ENCODE data around the gene ATP9A. TPM values are rescaled to one million over a fixed set of nuclear protein-coding genes. Genes with fewer than 3 reads are reported as not detected.
A peak's percentile ranks its signal among the peaks of the same experiment; 100 is the strongest.

The ATP9A gene
- total RNA-seq, 1 donor from 2014 or later: 88.1 TPM

GRCh38 chr20:51710361-51710894, 57.8 kb downstream of the ATP9A start:
- H3K27ac Mint-ChIP-seq: peak overlapping the region; percentile 40

DNA sequence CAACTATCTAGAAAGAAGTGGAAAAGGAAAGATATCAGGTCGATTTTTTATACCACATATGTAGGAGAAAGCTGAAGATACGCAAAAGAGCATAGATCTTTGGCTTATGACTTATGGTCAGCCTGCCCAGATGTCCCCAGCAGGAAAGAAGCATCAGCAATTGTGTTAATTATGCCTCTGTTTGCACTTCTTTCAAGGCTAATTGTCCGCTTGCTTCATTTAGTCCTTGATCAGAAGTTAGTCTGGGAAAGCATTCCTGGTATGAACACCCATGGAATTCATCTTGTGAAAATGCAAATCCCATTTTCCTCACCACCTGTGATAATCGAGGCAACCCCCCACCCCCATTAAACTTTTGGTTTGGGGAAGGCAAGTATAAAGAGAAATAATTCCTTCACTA, 62.8 kb downstream of the ATP9A start:
- Mint-ChIP-seq H3K36me3 (ENCODE audit: insufficient read depth) (peaks cover 8% of the 10 kb centered on the region), H3K4me3 (ENCODE audit: low read depth) (no peak overlapping the region), H3K27ac (peak overlapping the region; percentile 95), H3K27me3 (no peaks in the 10 kb centered on the region), H3K9me3 (ENCODE audit: low read depth) (no peaks in the 10 kb centered on the region), H3K4me1 (ENCODE audit: low read depth) (peaks cover 62% of the 10 kb centered on the region)
- DNase-seq (ENCODE audit: low spot score, unreplicated experiment): no peak
- TF ChIP-seq CTCF (IDR thresholded peaks at IDR 0.05; ENCODE audit: unreplicated experiment): no peak

More at GRCh38 chr20:51710361-51710894, 57.8 kb downstream of the ATP9A start:
- Mint-ChIP-seq H3K27me3 (no peaks in the 10 kb centered on the region), H3K4me3 (ENCODE audit: low read depth) (no peak overlapping the region), H3K9me3 (ENCODE audit: low read depth) (no peaks in the 10 kb centered on the region), H3K4me1 (ENCODE audit: low read depth) (peaks cover 44% of the 10 kb centered on the region), H3K36me3 (ENCODE audit: insufficient read depth) (peaks cover 11% of the 10 kb centered on the region)
- no peak for TF ChIP-seq CTCF (IDR thresholded peaks at IDR 0.05; ENCODE audit: unreplicated experiment)
- no peak for DNase-seq (ENCODE audit: low spot score, unreplicated experiment)

DNA sequence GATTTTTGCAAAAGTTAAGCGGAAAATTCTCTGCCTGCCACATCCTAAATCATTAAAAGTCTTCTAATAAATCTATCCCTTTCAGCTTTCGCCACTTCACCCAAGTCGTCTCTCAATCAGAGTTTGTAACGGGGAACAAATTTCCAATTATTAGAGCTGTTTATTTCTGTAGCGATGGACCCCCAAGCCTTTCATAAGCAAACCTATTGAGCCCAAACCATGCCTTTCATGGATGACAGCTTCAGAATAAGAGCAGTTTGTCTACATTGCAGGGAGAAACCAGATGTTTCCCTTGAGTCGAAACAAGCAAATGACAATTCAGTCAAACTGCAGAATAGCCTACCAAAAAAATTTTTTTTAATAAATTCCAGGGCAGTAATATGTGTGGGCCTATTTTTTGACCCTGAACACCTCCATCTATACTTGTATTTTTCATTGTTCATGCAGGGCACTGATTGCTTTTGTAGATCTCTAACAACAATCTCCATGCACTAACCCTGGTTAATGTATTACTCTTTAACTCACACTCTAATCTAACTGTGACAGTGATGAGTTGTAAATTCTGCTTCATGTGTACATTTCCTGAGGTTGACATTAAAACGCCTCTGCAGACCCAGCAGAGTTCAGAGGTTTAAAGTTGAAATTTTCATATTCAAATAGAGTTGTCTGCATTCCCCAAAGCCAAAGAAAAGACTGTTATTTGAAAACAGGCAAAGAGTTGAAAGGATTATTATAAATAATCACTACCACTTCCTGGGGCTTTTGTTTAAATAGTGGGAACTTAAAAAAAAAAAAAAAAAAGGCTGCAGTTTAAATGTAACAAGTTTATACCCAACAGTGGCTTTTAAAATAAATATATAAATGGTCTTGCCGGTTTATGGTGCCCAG, 64.5 kb downstream of the ATP9A start:
- H3K36me3 Mint-ChIP-seq (ENCODE audit: insufficient read depth): peaks cover 4% of the 10 kb centered on the region
- no peak for TF ChIP-seq CTCF (IDR thresholded peaks at IDR 0.05; ENCODE audit: unreplicated experiment)
- H3K9me3 Mint-ChIP-seq (ENCODE audit: low read depth): no peaks in the 10 kb centered on the region
- peak overlapping the region; percentile 95 for H3K27ac Mint-ChIP-seq
- H3K4me1 Mint-ChIP-seq (ENCODE audit: low read depth): peaks cover 66% of the 10 kb centered on the region
- H3K4me3 Mint-ChIP-seq (ENCODE audit: low read depth): peak overlapping the region; percentile 34
- no peaks in the 10 kb centered on the region for H3K27me3 Mint-ChIP-seq
- no peak for DNase-seq (ENCODE audit: low spot score, unreplicated experiment)

DNA sequence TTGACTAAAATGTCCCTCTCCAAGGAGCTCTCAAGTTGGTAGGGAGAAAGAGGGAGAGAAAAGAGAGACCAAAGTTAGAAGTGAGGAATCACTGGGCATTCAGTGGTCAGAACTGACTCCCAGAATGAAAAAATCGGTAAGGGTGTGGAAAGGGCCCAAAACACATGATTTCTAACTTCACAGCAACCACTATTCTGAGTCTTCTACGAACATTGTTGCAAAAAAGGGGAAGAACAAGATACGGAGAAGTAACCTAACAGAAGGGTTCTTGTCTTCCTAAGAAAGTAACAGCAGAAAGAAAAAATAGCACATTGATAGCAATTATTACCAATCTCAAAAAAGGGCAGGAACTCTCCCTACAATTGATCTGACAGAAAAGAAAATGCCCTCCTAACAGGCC, 65.6 kb downstream of the ATP9A start:
- H3K9me3 Mint-ChIP-seq (ENCODE audit: low read depth): no peaks in the 10 kb centered on the region
- peaks cover 76% of the 10 kb centered on the region for H3K4me1 Mint-ChIP-seq (ENCODE audit: low read depth)
- H3K27me3 Mint-ChIP-seq: no peaks in the 10 kb centered on the region
- H3K4me3 Mint-ChIP-seq (ENCODE audit: low read depth): no peak overlapping the region
- H3K36me3 Mint-ChIP-seq (ENCODE audit: insufficient read depth): peaks cover 5% of the 10 kb centered on the region
- H3K27ac Mint-ChIP-seq: peak overlapping the region; percentile 95
- no peak for TF ChIP-seq CTCF (IDR thresholded peaks at IDR 0.05; ENCODE audit: unreplicated experiment)
- no peak for DNase-seq (ENCODE audit: low spot score, unreplicated experiment)

- Mint-ChIP-seq H3K4me1 (ENCODE audit: low read depth) (peaks cover 80% of the 10 kb centered on the region), H3K4me3 (ENCODE audit: low read depth) (no peak overlapping the region), H3K27me3 (no peaks in the 10 kb centered on the region), H3K9me3 (ENCODE audit: low read depth) (no peaks in the 10 kb centered on the region), H3K36me3 (ENCODE audit: insufficient read depth) (peaks cover 1% of the 10 kb centered on the region), H3K27ac (peak overlapping the region; percentile 85)
- no peak for DNase-seq (ENCODE audit: low spot score, unreplicated experiment)
- peak; percentile 66 for TF ChIP-seq CTCF (IDR thresholded peaks at IDR 0.05; ENCODE audit: unreplicated experiment)
Measured at GRCh38 chr20:51700809-51701285, 67.3 kb downstream of the ATP9A start.

All from progenitor cell of endocrine pancreas (in vitro differentiated cells).